Hepatocyte (in vitro differentiated cells): ENCODE data around the gene MOK.

ENCODE experiments used
- CTCF ChIP-seq: fragments of 200-600 bp; sonication (generic); IDR thresholded peaks from 2 replicates; pipeline ENCODE4 v1.5.1; 2016; ENCODE audit warnings: antibody characterized with exemption, mild to moderate bottlenecking; ENCODE audit not compliant: poor library complexity
- EZH2 ChIP-seq: fragments of 200-600 bp; sonication (generic); IDR thresholded peaks from 2 replicates; pipeline ENCODE4 v1.6.1; 2016; ENCODE audit warnings: antibody characterized with exemption, mild to moderate bottlenecking, borderline replicate concordance
- EZH2phosphoT487 ChIP-seq: fragments of 200-600 bp; sonication (generic); IDR thresholded peaks from one replicate; pipeline ENCODE4 v1.6.1; 2018; ENCODE audit warnings: antibody characterized with exemption, mild to moderate bottlenecking, low read depth, moderate library complexity; ENCODE audit not compliant: unreplicated experiment, severe bottlenecking

GRCh38 chr14:102195446-102195845 is 109.5 kb downstream of the MOK start:
- TF ChIP-seq CTCF (no peak), EZH2phosphoT487 (no peak), EZH2 (no peak)
